ENCODE measurements around the gene MRPS11.

Gene MRPS11

GRCh38 chr15:88454867-88455810 is 12.4 kb upstream of the MRPS11 start:
- peak in 1 of 2 experiments; percentile 64 for DNase-seq (ENCODE audit: low read depth in 1 of 2, low spot score in 1 of 2)
- Histone ChIP-seq H3K4me3 (replicated peaks; ENCODE audit: insufficient read depth, low read length) (no peak overlapping the region), H3K27me3 (ENCODE audit: insufficient read depth, poor library complexity, severe bottlenecking) (no peaks in the 10 kb centered on the region), H3K27ac (replicated peaks) (no peak overlapping the region)
- TF ChIP-seq REST (IDR thresholded peaks at IDR 0.05; ENCODE audit: insufficient replicate concordance, low read depth) (no peak), GABPA (IDR thresholded peaks at IDR 0.05; ENCODE audit: low read depth) (no peak), POLR2AphosphoS5 (IDR thresholded peaks at IDR 0.05; ENCODE audit: low read depth) (no peak), SPI1 (IDR thresholded peaks at IDR 0.05; ENCODE audit: borderline replicate concordance, low read depth) (no peak)
- TF ChIP-seq, protein P1, sequence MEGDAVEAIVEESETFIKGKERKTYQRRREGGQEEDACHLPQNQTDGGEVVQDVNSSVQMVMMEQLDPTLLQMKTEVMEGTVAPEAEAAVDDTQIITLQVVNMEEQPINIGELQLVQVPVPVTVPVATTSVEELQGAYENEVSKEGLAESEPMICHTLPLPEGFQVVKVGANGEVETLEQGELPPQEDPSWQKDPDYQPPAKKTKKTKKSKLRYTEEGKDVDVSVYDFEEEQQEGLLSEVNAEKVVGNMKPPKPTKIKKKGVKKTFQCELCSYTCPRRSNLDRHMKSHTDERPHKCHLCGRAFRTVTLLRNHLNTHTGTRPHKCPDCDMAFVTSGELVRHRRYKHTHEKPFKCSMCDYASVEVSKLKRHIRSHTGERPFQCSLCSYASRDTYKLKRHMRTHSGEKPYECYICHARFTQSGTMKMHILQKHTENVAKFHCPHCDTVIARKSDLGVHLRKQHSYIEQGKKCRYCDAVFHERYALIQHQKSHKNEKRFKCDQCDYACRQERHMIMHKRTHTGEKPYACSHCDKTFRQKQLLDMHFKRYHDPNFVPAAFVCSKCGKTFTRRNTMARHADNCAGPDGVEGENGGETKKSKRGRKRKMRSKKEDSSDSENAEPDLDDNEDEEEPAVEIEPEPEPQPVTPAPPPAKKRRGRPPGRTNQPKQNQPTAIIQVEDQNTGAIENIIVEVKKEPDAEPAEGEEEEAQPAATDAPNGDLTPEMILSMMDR (IDR thresholded peaks at IDR 0.05; ENCODE audit: insufficient read depth, low read length) = peak; percentile 75

- Histone ChIP-seq H3K4me3 (replicated peaks; ENCODE audit: insufficient read depth, low read length) (no peak overlapping the region), H3K27ac (replicated peaks) (no peak overlapping the region), H3K27me3 (ENCODE audit: insufficient read depth, poor library complexity, severe bottlenecking) (no peaks in the 10 kb centered on the region)
- DNase-seq (ENCODE audit: low read depth in 1 of 2, low spot score in 1 of 2) = no peak
- TF ChIP-seq, protein P1 (IDR thresholded peaks at IDR 0.05; ENCODE audit: insufficient read depth, low read length) = no peak
- TF ChIP-seq GABPA (IDR thresholded peaks at IDR 0.05; ENCODE audit: low read depth) = no peak
- no peak for TF ChIP-seq REST (IDR thresholded peaks at IDR 0.05; ENCODE audit: insufficient replicate concordance, low read depth)
- TF ChIP-seq POLR2AphosphoS5 (IDR thresholded peaks at IDR 0.05; ENCODE audit: low read depth) = no peak
- no peak for TF ChIP-seq SPI1 (IDR thresholded peaks at IDR 0.05; ENCODE audit: borderline replicate concordance, low read depth)
Observed at GRCh38 chr15:88456733-88457132, 10.8 kb upstream of the MRPS11 start.

DNA sequence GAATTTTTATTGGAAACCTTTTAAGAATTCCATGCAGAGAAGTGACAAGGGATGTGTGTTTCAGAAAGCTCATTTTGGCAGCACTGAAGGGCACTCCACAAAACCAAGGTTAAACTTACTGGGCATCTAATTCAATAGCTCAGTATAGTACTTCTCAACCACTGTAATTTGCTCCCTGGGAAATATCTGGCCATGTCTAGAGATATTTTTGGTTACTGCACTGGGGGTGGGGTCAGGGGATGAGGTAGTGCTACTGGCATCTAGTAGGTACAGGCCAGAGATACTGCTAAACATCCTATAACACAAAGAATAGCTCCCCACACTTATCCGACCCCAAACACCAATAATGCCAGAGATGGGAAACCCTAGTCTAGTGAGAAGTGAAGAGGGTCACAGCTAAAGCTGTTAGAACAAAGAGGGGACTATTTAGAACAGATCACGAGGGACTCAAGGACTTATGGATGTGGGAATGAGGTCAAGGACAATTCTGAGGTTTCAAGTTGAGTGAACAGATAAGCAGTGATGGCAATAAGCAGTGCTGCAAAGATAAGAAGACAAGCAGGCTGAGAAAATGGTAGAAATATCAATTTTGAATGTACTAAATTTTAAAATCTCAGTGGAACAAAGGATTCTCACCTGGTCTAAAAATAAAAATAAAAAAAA is 3.5 kb upstream of the MRPS11 start:
- no peak for DNase-seq (ENCODE audit: low read depth in 1 of 2, low spot score in 1 of 2)
- H3K4me3 ChIP-seq (replicated peaks; ENCODE audit: insufficient read depth, low read length) = no peak overlapping the region
- no peak overlapping the region for H3K27ac ChIP-seq (replicated peaks)
- no peaks in the 10 kb centered on the region for H3K27me3 ChIP-seq (ENCODE audit: insufficient read depth, poor library complexity, severe bottlenecking)
- TF ChIP-seq GABPA (IDR thresholded peaks at IDR 0.05; ENCODE audit: low read depth) = no peak
- no peak for TF ChIP-seq REST (IDR thresholded peaks at IDR 0.05; ENCODE audit: insufficient replicate concordance, low read depth)
- TF ChIP-seq, protein P1 (IDR thresholded peaks at IDR 0.05; ENCODE audit: insufficient read depth, low read length) = no peak
